ENCODE data around the gene TMCO4. TPM values are rescaled to one million over a fixed set of nuclear protein-coding genes. Genes with fewer than 3 reads are reported as not detected.
A peak's percentile ranks its signal among the peaks of the same experiment; 100 is the strongest.

The TMCO4 gene
- total and polyA plus RNA-seq, 3 experiments from 2014 or later: 16.5 to 18.2 (median 16.6) TPM

GRCh38 chr1:19728413-19729145 is 71.1 kb downstream of the TMCO4 start:
- H3K9me3 Mint-ChIP-seq: peaks cover 0 to 4% (median 0%) of the 10 kb centered on the region in 5 donors
- H3K4me3 ChIP-seq (ENCODE audit: low read length): no peak overlapping the region
- H3K36me3 Mint-ChIP-seq: peaks cover 17 to 76% (median 19%) of the 10 kb centered on the region in 3 donors
- no peak overlapping the region for H3K27ac ChIP-seq (ENCODE audit: low read depth, low read length)
- CTCF ChIA-PET: interaction anchor here (0.8 to 1.3 kb wide), 3 partner anchors 13 to 67 kb away, joined by 3 to 5 read pairs (median 4); no protein-coding TSS in a partner anchor
- H3K36me3 ChIP-seq (ENCODE audit: insufficient read depth, low read length): peaks cover 13% of the 10 kb centered on the region
- H3K4me1 Mint-ChIP-seq: no peaks in the 10 kb centered on the region
- H3K9me3 ChIP-seq (ENCODE audit: low read length): no peaks in the 10 kb centered on the region
- peak overlapping the region in 1 of 8 donors; percentile 79 for H3K27ac Mint-ChIP-seq
- DNase-seq: no peak
- no peaks in the 10 kb centered on the region for H3K27me3 ChIP-seq (ENCODE audit: insufficient read depth, low read length, poor library complexity, severe bottlenecking)
- POLR2A ChIA-PET: no interaction called here
- H3K4me3 Mint-ChIP-seq: no peak overlapping the region
- no peaks in the 10 kb centered on the region for H3K27me3 Mint-ChIP-seq
- H3K4me1 ChIP-seq (ENCODE audit: insufficient read depth, low read length): no peaks in the 10 kb centered on the region

- H3K27ac Mint-ChIP-seq: no peak overlapping the region
- ChIA-PET CTCF (interaction anchor here (1.8 to 1.9 kb wide), 2 partner anchors 10 to 21 kb away, joined by 4 to 8 read pairs; no protein-coding TSS in a partner anchor), POLR2A (interaction anchor here (0.7 kb wide), 1 partner anchor 17 kb away, joined by 4 read pairs; no protein-coding TSS in a partner anchor)
- H3K9me3 ChIP-seq (ENCODE audit: low read length): no peaks in the 10 kb centered on the region
- no peak overlapping the region for H3K4me3 Mint-ChIP-seq
- no peaks in the 10 kb centered on the region for H3K27me3 ChIP-seq (ENCODE audit: insufficient read depth, low read length, poor library complexity, severe bottlenecking)
- no peak overlapping the region for H3K4me3 ChIP-seq (ENCODE audit: low read length)
- peaks cover 7 to 67% (median 14%) of the 10 kb centered on the region in 3 donors for H3K36me3 Mint-ChIP-seq
- peaks cover 13% of the 10 kb centered on the region for H3K36me3 ChIP-seq (ENCODE audit: insufficient read depth, low read length)
- no peaks in the 10 kb centered on the region for H3K4me1 ChIP-seq (ENCODE audit: insufficient read depth, low read length)
- H3K27me3 Mint-ChIP-seq: no peaks in the 10 kb centered on the region
- DNase-seq: no peak
- peaks cover 0 to 2% (median 0%) of the 10 kb centered on the region in 5 donors for H3K9me3 Mint-ChIP-seq
- H3K4me1 Mint-ChIP-seq: no peaks in the 10 kb centered on the region
- no peak overlapping the region for H3K27ac ChIP-seq (ENCODE audit: low read depth, low read length)
Measured at GRCh38 chr1:19725606-19726005, 74.1 kb downstream of the TMCO4 start.

- H3K4me1 Mint-ChIP-seq: no peaks in the 10 kb centered on the region
- H3K9me3 Mint-ChIP-seq: no peaks in the 10 kb centered on the region
- Histone ChIP-seq H3K27ac (ENCODE audit: low read depth, low read length) (no peak overlapping the region), H3K36me3 (ENCODE audit: insufficient read depth, low read length) (peaks cover 8% of the 10 kb centered on the region), H3K27me3 (ENCODE audit: insufficient read depth, low read length, poor library complexity, severe bottlenecking) (no peaks in the 10 kb centered on the region), H3K4me1 (ENCODE audit: insufficient read depth, low read length) (no peaks in the 10 kb centered on the region), H3K4me3 (ENCODE audit: low read length) (no peak overlapping the region), H3K9me3 (ENCODE audit: low read length) (no peaks in the 10 kb centered on the region)
- H3K27ac Mint-ChIP-seq: peak overlapping the region in 1 of 8 donors; percentile 43
- no peak for DNase-seq
- H3K36me3 Mint-ChIP-seq: peaks cover 0 to 69% (median 13%) of the 10 kb centered on the region in 3 donors
- no peaks in the 10 kb centered on the region for H3K27me3 Mint-ChIP-seq
- POLR2A ChIA-PET: no interaction called here
- CTCF ChIA-PET: no interaction called here
- no peak overlapping the region for H3K4me3 Mint-ChIP-seq
Measured at GRCh38 chr1:19723874-19724273, 75.8 kb downstream of the TMCO4 start.

GRCh38 chr1:19720973-19721372 is 78.7 kb downstream of the TMCO4 start:
- Histone ChIP-seq H3K4me3 (ENCODE audit: low read length) (no peak overlapping the region), H3K27me3 (ENCODE audit: insufficient read depth, low read length, poor library complexity, severe bottlenecking) (no peaks in the 10 kb centered on the region), H3K9me3 (ENCODE audit: low read length) (no peaks in the 10 kb centered on the region), H3K27ac (ENCODE audit: low read depth, low read length) (no peak overlapping the region), H3K36me3 (ENCODE audit: insufficient read depth, low read length) (peaks cover 8% of the 10 kb centered on the region), H3K4me1 (ENCODE audit: insufficient read depth, low read length) (no peaks in the 10 kb centered on the region)
- POLR2A ChIA-PET: no interaction called here
- CTCF ChIA-PET: no interaction called here
- Mint-ChIP-seq H3K9me3 (no peaks in the 10 kb centered on the region), H3K27me3 (no peaks in the 10 kb centered on the region), H3K4me1 (no peaks in the 10 kb centered on the region), H3K27ac (no peak overlapping the region), H3K4me3 (no peak overlapping the region), H3K36me3 (peaks cover 0 to 48% (median 13%) of the 10 kb centered on the region in 3 donors)
- DNase-seq: no peak

- ChIA-PET CTCF (interaction anchor here (1.9 kb wide), 1 partner anchor 11 kb away, joined by 5 read pairs; no protein-coding TSS in a partner anchor), POLR2A (no interaction called here)
- peaks cover 4 to 6% (median 5%) of the 10 kb centered on the region in 3 donors for H3K4me1 Mint-ChIP-seq
- Histone ChIP-seq H3K36me3 (ENCODE audit: insufficient read depth, low read length) (peaks cover 8% of the 10 kb centered on the region), H3K9me3 (ENCODE audit: low read length) (no peaks in the 10 kb centered on the region), H3K4me3 (ENCODE audit: low read length) (no peak overlapping the region), H3K27ac (ENCODE audit: low read depth, low read length) (no peak overlapping the region), H3K27me3 (ENCODE audit: insufficient read depth, low read length, poor library complexity, severe bottlenecking) (no peaks in the 10 kb centered on the region), H3K4me1 (ENCODE audit: insufficient read depth, low read length) (no peaks in the 10 kb centered on the region)
- H3K4me3 Mint-ChIP-seq: no peak overlapping the region
- H3K9me3 Mint-ChIP-seq: no peaks in the 10 kb centered on the region
- peak overlapping the region in 2 of 8 donors; percentile 26 to 34 for H3K27ac Mint-ChIP-seq
- H3K27me3 Mint-ChIP-seq: no peaks in the 10 kb centered on the region
- peaks cover 0 to 44% (median 14%) of the 10 kb centered on the region in 3 donors for H3K36me3 Mint-ChIP-seq
- no peak for DNase-seq
Measured at GRCh38 chr1:19720174-19720573, 79.5 kb downstream of the TMCO4 start.

GRCh38 chr1:19717467-19717866 is 82.2 kb downstream of the TMCO4 start:
- ChIA-PET CTCF (no interaction called here), POLR2A (no interaction called here)
- Mint-ChIP-seq H3K9me3 (no peaks in the 10 kb centered on the region), H3K27ac (no peak overlapping the region), H3K4me1 (peaks cover 4 to 6% (median 5%) of the 10 kb centered on the region in 3 donors), H3K27me3 (no peaks in the 10 kb centered on the region), H3K36me3 (peaks cover 0 to 33% (median 11%) of the 10 kb centered on the region in 3 donors), H3K4me3 (no peak overlapping the region)
- no peak for DNase-seq
- H3K36me3 ChIP-seq (ENCODE audit: insufficient read depth, low read length): peaks cover 6% of the 10 kb centered on the region
- H3K4me3 ChIP-seq (ENCODE audit: low read length): no peak overlapping the region
- no peaks in the 10 kb centered on the region for H3K9me3 ChIP-seq (ENCODE audit: low read length)
- no peaks in the 10 kb centered on the region for H3K27me3 ChIP-seq (ENCODE audit: insufficient read depth, low read length, poor library complexity, severe bottlenecking)
- H3K4me1 ChIP-seq (ENCODE audit: insufficient read depth, low read length): no peaks in the 10 kb centered on the region
- H3K27ac ChIP-seq (ENCODE audit: low read depth, low read length): no peak overlapping the region

GRCh38 chr1:19715334-19716203 is 84.1 kb downstream of the TMCO4 start:
- Histone ChIP-seq H3K4me1 (ENCODE audit: insufficient read depth, low read length) (no peaks in the 10 kb centered on the region), H3K27me3 (ENCODE audit: insufficient read depth, low read length, poor library complexity, severe bottlenecking) (no peaks in the 10 kb centered on the region), H3K36me3 (ENCODE audit: insufficient read depth, low read length) (peaks cover 6% of the 10 kb centered on the region), H3K27ac (ENCODE audit: low read depth, low read length) (no peak overlapping the region), H3K9me3 (ENCODE audit: low read length) (no peaks in the 10 kb centered on the region), H3K4me3 (ENCODE audit: low read length) (no peak overlapping the region)
- ChIA-PET CTCF (interaction anchor here (0.8 to 3.3 kb wide), 8 partner anchors 11 to 96 kb away, joined by 3 to 18 read pairs (median 4); no protein-coding TSS in a partner anchor), POLR2A (no interaction called here)
- Mint-ChIP-seq H3K4me3 (no peak overlapping the region), H3K9me3 (no peaks in the 10 kb centered on the region), H3K4me1 (peaks cover 6 to 17% (median 14%) of the 10 kb centered on the region in 3 donors), H3K27ac (peak overlapping the region in 4 of 8 donors; percentile 15 to 64 (median 28)), H3K27me3 (no peaks in the 10 kb centered on the region), H3K36me3 (peaks cover 0 to 29% (median 8%) of the 10 kb centered on the region in 3 donors)
- DNase-seq: peak; percentile 62 to 82 (median 69)
